Measurements from ENCODE around the gene KTN1.

The KTN1 gene

DNA sequence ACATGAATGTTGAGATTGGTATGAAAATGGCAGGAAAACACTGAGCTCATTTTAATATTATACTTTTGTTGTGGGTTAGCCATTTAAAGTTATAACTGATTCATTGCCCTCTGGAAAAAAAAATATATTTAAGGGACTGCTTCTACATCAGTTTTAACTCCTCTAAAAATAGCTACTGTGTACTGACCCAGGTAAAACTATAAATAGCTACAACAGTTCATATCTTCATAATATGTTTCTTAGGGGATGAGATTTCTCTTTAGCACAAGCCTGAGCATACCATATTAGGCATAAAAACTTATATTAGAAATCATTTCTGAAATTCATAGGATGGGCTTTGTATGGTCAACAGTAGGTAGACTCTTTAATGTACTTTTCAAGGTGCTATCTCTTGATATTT, 81.0 kb downstream of the KTN1 start:
- Histone ChIP-seq H3K4me1 (ENCODE audit: insufficient read depth, low read length, severe bottlenecking) (no peaks in the 10 kb centered on the region), H3K27me3 (ENCODE audit: insufficient read depth, low read length) (no peaks in the 10 kb centered on the region), H3K27ac (ENCODE audit: low read depth, low read length, poor library complexity, severe bottlenecking) (no peak overlapping the region), H3K4me2 (ENCODE audit: low read length) (no peak overlapping the region), H3K36me3 (ENCODE audit: insufficient read depth, low read length) (peaks cover 63% of the 10 kb centered on the region), H3F3A (ENCODE audit: insufficient read depth, low read length) (no peaks in the 10 kb centered on the region), H3K4me3 (ENCODE audit: low read depth, low read length, poor library complexity, severe bottlenecking) (no peak overlapping the region), H2AFZ (ENCODE audit: low read length) (no peak overlapping the region), H3K79me2 (ENCODE audit: insufficient read depth, low read length) (no peaks in the 10 kb centered on the region), H3K9me2 (ENCODE audit: low read depth, low read length) (no peaks in the 10 kb centered on the region), H3K9ac (ENCODE audit: low read length) (no peak overlapping the region), H4K20me1 (ENCODE audit: insufficient read depth, low read length) (no peaks in the 10 kb centered on the region), H3K9me3 (ENCODE audit: low read length) (no peaks in the 10 kb centered on the region)
- TF ChIP-seq EZH2 (IDR thresholded peaks at IDR 0.05; ENCODE audit: borderline replicate concordance, low read length): no peak
- TF ChIP-seq, protein P1, sequence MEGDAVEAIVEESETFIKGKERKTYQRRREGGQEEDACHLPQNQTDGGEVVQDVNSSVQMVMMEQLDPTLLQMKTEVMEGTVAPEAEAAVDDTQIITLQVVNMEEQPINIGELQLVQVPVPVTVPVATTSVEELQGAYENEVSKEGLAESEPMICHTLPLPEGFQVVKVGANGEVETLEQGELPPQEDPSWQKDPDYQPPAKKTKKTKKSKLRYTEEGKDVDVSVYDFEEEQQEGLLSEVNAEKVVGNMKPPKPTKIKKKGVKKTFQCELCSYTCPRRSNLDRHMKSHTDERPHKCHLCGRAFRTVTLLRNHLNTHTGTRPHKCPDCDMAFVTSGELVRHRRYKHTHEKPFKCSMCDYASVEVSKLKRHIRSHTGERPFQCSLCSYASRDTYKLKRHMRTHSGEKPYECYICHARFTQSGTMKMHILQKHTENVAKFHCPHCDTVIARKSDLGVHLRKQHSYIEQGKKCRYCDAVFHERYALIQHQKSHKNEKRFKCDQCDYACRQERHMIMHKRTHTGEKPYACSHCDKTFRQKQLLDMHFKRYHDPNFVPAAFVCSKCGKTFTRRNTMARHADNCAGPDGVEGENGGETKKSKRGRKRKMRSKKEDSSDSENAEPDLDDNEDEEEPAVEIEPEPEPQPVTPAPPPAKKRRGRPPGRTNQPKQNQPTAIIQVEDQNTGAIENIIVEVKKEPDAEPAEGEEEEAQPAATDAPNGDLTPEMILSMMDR (IDR thresholded peaks at IDR 0.05; ENCODE audit: low read length): no peak

DNA sequence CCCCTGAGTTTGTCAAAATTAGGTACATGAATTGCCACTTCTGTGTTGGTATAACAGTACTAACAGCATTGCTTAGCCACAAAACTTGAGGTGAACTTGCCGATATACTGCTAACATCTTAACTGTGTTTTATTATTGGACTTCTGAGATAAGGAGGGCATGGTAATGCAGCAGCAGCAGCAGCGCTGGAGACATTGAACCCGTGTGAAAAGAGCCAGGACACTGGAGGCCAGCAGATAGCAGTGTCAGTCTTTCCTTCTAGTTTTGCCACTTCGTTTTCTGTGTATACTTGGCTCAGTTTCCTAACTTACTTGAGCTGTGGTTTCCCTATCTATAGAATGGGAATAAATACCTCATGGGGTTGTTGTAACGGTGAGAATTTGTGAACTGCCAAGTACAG, 82.7 kb downstream of the KTN1 start:
- no peaks in the 10 kb centered on the region for H4K20me1 ChIP-seq (ENCODE audit: insufficient read depth, low read length)
- no peak overlapping the region for H3K4me2 ChIP-seq (ENCODE audit: low read length)
- no peak overlapping the region for H3K9ac ChIP-seq (ENCODE audit: low read length)
- H3K4me1 ChIP-seq (ENCODE audit: insufficient read depth, low read length, severe bottlenecking): no peaks in the 10 kb centered on the region
- no peak overlapping the region for H3K27ac ChIP-seq (ENCODE audit: low read depth, low read length, poor library complexity, severe bottlenecking)
- H3K27me3 ChIP-seq (ENCODE audit: insufficient read depth, low read length): no peaks in the 10 kb centered on the region
- no peak for TF ChIP-seq EZH2 (IDR thresholded peaks at IDR 0.05; ENCODE audit: borderline replicate concordance, low read length)
- TF ChIP-seq, protein P1 (IDR thresholded peaks at IDR 0.05; ENCODE audit: low read length): no peak
- no peak overlapping the region for H2AFZ ChIP-seq (ENCODE audit: low read length)
- H3K4me3 ChIP-seq (ENCODE audit: low read depth, low read length, poor library complexity, severe bottlenecking): no peak overlapping the region
- H3K9me3 ChIP-seq (ENCODE audit: low read length): no peaks in the 10 kb centered on the region
- no peaks in the 10 kb centered on the region for H3K9me2 ChIP-seq (ENCODE audit: low read depth, low read length)
- H3F3A ChIP-seq (ENCODE audit: insufficient read depth, low read length): no peaks in the 10 kb centered on the region
- peaks cover 48% of the 10 kb centered on the region for H3K36me3 ChIP-seq (ENCODE audit: insufficient read depth, low read length)
- no peaks in the 10 kb centered on the region for H3K79me2 ChIP-seq (ENCODE audit: insufficient read depth, low read length)

DNA sequence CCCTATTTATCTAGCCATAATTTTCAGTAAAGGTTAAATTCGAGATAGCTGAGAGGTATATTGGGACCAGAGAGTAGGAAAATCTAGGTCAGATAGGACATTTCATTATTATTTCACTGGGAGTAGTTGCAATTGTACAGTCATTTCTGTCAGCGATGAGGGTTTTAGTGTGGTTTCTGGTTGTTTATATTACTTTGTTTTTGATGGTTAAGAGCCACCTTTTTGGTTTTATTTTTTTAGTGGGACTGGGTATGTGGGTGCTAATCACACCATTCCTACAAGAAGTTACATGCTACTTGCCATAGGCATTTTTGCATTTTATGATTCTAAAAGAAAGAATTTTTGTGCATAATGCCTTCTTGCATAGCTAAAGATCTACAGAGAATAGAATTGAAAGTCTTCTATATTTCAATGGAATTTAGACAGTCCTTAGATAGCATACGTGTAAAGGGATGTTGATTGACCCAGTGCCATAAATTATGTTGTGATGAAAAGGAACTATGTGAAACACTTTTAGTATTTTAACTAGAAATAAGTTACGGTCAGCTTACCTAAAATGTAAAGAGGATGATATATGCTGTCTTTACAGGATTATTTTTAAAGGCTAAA, 85.2 kb downstream of the KTN1 start:
- Histone ChIP-seq H4K20me1 (ENCODE audit: insufficient read depth, low read length) (no peaks in the 10 kb centered on the region), H3K4me2 (ENCODE audit: low read length) (no peak overlapping the region), H3K27me3 (ENCODE audit: insufficient read depth, low read length) (no peaks in the 10 kb centered on the region), H3K27ac (ENCODE audit: low read depth, low read length, poor library complexity, severe bottlenecking) (no peak overlapping the region), H3K9me3 (ENCODE audit: low read length) (no peaks in the 10 kb centered on the region), H3K4me3 (ENCODE audit: low read depth, low read length, poor library complexity, severe bottlenecking) (no peak overlapping the region), H2AFZ (ENCODE audit: low read length) (no peak overlapping the region), H3K36me3 (ENCODE audit: insufficient read depth, low read length) (peaks cover 41% of the 10 kb centered on the region), H3F3A (ENCODE audit: insufficient read depth, low read length) (no peaks in the 10 kb centered on the region), H3K9me2 (ENCODE audit: low read depth, low read length) (no peaks in the 10 kb centered on the region), H3K79me2 (ENCODE audit: insufficient read depth, low read length) (no peaks in the 10 kb centered on the region), H3K9ac (ENCODE audit: low read length) (no peak overlapping the region), H3K4me1 (ENCODE audit: insufficient read depth, low read length, severe bottlenecking) (no peaks in the 10 kb centered on the region)
- TF ChIP-seq EZH2 (IDR thresholded peaks at IDR 0.05; ENCODE audit: borderline replicate concordance, low read length): no peak
- TF ChIP-seq, protein P1 (IDR thresholded peaks at IDR 0.05; ENCODE audit: low read length): no peak

All from OCI-LY1 (cell line).